GM12864 (cell line): Measurements from ENCODE around the gene NPHP4.

Experiments used
- DNase-seq: peaks from one replicate; pipeline ENCODE4 v3.0.0-alpha.2; 2011; ENCODE audit warnings: low read depth
- H3K4me3 ChIP-seq: 2 replicates; pipeline ENCODE4 v1.5.1; 2011; ENCODE audit warnings: mild to moderate bottlenecking, low read depth, low read length, control low read depth
- TF ChIP-seq, protein P1 (sequence below): IDR thresholded peaks from 2 replicates; pipeline ENCODE4 v1.5.1; 2011; ENCODE audit warnings: low read depth, mild to moderate bottlenecking, moderate library complexity, low read length, control low read depth, inconsistent platforms; ENCODE audit errors: missing control alignments

NPHP4 gene

DNA sequence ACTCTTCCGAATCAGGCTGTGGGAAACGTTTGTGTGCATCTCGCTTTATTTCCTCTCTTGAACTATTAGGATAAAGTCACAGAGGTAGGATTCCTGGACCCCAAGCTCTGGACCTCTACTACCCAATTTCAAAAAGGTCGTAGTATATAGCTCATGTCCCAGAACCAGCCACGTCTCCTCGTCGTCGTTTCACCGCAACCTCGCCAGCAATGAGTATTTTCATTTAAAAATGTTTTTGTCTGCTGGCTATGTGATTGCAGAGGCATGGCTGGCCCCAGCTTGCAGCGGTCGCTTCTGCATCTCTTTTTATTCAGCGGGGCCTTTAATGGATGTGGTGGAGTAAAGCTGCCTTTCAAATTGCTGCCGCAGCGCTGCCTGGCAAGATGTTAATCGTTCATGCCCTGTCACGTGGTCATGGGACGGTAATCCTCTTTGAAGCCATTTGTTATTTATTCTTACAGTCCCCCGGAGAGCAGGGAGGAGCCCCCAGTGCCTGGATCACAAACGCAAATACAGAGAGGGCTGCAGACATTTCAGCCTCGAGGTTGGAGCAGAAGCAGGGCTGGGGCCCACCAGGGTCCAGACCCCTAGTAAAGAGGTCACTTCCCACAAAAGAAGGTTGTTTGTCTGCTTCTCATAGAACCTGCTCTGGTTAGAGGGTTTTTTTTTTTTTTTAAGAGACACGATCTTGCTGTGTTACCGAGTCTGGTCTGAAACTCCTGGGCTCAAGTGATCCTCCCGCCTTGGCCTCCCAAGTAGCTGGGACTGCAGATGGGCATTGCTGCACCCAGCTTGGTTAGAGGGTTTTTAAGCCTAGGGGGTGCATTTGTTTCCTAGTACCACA, 11.6 kb upstream of the NPHP4 start:
- DNase-seq: no peak
- TF ChIP-seq, protein P1, sequence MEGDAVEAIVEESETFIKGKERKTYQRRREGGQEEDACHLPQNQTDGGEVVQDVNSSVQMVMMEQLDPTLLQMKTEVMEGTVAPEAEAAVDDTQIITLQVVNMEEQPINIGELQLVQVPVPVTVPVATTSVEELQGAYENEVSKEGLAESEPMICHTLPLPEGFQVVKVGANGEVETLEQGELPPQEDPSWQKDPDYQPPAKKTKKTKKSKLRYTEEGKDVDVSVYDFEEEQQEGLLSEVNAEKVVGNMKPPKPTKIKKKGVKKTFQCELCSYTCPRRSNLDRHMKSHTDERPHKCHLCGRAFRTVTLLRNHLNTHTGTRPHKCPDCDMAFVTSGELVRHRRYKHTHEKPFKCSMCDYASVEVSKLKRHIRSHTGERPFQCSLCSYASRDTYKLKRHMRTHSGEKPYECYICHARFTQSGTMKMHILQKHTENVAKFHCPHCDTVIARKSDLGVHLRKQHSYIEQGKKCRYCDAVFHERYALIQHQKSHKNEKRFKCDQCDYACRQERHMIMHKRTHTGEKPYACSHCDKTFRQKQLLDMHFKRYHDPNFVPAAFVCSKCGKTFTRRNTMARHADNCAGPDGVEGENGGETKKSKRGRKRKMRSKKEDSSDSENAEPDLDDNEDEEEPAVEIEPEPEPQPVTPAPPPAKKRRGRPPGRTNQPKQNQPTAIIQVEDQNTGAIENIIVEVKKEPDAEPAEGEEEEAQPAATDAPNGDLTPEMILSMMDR: no peak
- H3K4me3 ChIP-seq: no peak overlapping the region

DNA sequence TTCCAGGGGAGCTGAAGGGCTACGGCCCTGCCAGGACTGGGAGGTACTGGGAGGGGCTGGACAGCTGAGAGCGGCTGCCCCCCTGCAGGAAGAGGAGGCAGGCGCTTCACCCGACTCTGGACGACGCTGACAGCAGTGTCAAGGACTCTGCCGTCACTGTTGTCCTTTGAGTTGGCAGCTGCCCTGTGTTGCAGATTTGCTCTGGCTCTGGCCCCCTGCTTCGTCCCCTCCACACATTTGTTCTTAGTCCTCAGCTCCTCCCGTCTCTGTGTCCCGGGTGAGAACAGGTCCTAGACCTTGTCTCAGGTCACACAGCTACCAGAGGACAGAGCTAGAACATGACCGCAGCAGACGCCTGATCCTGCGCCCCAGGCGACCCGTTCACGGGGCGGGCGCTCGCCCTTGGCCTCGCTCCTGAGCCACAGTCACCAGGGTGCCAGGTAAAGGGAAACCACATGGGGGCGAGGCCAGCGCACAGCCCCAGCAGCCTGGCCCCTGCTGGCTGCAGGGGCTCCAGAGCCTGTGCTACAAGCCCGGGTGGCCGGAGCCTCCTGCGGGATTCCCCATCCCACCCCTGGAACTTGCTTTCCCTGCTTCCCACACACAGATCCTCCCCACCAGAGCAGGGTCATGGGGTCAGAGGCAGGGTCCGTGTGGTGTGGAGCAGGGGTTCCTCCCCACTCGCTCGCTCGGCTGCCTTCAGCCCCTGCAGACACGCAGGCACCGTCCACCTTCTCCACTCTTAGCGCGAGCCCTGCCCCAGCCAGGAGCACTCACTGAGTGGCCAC, 10.7 kb upstream of the NPHP4 start:
- no peak for DNase-seq
- no peak overlapping the region for H3K4me3 ChIP-seq
- TF ChIP-seq, protein P1: no peak

DNA sequence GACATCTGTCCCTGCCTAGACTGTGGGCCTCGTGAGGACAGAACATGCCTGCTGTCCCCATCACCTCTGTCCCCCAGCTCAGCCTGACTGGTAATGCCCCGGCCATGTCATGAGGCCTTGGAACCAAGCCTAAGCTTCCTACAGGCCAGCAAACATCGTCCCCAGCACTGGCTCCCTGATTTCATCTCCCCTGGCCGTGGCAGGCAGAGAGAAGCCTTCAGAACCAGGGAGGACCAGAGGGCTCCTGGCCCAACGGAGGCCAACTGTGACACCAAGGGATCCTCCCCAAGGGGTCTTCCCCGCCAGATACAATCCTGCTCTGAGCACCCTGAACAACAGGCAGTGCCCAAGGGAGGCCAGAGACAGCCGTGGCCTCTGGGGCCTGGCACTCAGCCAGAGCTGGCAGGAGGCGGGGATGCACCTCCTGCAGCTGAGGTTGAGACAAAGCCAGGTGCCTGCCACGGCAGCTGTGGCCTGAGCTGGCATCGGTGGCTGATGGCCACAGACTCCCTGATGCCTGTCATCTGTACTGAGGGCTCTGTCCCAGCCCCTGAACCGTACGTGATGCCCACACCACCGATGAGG, 9.9 kb upstream of the NPHP4 start:
- DNase-seq: no peak
- TF ChIP-seq, protein P1: no peak
- H3K4me3 ChIP-seq: no peak overlapping the region

DNA sequence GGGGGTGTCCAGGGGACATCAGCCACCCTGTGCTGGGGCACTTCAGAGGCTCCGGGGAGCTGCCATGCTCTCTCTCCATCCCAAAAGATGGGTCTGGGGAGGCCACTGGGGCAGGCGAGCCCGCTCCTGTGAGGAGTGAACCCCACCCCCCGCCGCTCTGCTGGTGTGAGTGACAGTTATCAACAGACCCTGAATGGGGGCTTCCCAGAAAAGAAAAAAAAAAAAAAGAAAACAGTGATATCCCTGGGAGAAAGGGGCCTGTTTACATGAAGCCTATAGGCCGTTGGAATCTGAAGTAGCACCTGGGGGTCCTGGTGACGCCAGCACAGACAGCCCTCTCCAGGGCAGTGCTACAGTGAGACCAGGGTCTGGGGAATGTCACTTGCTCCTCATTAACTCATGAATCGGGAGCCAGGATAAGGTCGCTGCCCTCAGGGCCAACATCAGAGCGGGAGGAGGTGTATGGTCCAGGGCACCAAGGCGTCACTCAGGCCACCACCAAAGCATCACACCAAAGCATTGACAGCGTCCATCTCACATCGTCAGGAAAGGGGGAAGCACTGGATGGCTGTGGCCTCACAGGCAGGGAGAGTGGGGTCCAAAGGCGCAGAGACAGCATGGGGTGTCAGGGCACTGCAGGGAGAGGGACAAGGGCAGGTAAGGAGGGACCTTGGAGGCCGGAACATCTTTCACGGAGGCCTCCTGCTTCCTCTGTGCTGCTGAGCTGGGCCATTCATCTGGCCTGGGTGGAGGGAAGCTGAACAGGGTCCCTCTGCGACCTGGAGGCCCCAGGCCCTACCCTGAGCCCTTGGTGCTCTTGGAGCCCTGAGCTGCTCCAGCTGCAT, 8.4 kb upstream of the NPHP4 start:
- H3K4me3 ChIP-seq: no peak overlapping the region
- DNase-seq: no peak
- TF ChIP-seq, protein P1: no peak

DNA sequence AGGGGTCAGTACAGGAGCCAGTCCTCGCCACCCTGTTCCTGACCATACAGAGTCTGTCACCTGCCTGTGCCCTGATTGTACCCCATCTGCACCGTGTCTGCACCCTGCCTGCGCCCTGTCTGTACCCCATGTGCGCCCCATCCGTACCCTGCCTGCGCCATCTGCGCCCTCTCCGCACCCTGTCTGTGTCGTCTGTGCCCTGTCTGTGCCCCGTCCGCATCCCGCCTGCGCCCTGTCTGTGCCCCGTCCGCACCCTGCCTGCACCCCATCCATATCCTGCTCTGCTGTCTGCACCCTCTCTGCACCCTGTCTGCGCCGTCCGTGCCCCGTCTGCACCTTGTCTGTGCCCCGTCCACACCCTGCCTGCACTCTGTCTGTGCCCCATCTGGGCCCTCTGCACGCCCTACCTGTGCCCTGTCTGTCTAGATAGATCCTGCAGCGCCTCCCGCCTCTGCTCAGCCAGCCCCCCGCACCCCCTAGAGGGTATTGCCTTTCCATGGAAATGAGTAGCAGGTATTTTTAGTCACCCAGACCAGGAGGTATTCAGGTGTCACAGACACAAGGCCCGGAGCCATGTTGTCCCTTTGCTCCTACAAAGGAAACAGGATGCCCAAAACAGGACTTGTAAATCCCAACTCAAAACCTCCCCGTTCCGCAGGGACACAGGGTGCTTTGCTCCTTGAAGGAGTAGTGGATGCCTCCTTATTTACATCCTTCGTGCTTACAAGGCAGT, 7.7 kb upstream of the NPHP4 start:
- no peak overlapping the region for H3K4me3 ChIP-seq
- no peak for DNase-seq
- TF ChIP-seq, protein P1: no peak

DNA sequence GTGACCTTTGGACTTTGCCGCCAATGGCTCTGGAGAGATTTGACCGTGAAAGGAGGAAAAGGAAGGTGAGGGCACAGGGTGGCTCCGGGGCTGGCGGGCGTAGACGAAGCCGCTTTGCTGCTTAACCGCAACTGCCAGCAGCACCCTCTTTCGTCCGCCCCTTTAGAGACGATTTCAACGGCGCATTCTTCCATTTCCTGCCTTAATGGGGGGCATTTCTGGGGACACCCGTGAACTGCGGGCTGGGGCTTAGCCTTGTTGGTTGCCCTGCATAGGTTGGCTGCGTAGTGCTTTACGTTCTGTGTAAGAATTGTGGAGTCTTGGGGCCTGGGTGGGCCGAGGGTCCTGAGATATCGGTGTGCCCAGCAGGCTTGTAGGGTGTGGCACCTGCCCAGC, 6.7 kb upstream of the NPHP4 start:
- H3K4me3 ChIP-seq: no peak overlapping the region
- TF ChIP-seq, protein P1: no peak
- no peak for DNase-seq
